SK-N-SH treated with all-trans-retinoic acid at 6 μM for 48 hours (cell line): ENCODE results near the gene TPO.

Source experiments
- ATAC-seq: fragments of 200-7000 bp; cut with Tn5 transposase; 3 replicates; pipeline ENCODE4 v1.9.1; 2020; ENCODE audit warnings: mild to moderate bottlenecking, moderate library complexity
- ARNTL ChIP-seq: fragments of 450-650 bp; formaldehyde crosslinking; IDR thresholded peaks from 2 replicates; pipeline ENCODE4 v1.5.0; 2020; ENCODE audit warnings: low read depth, mild to moderate bottlenecking, moderate library complexity, borderline replicate concordance
- BACH2 ChIP-seq: fragments of 250-450 bp; sonication (Bioruptor Pico); IDR thresholded peaks from 2 replicates; pipeline ENCODE4 v1.9.0; 2021; ENCODE audit warnings: mild to moderate bottlenecking, borderline replicate concordance
- CSDC2 ChIP-seq: fragments of 250-450 bp; sonication (Bioruptor Pico); IDR thresholded peaks from 2 replicates; pipeline ENCODE4 v1.5.0; 2020; ENCODE audit warnings: mild to moderate bottlenecking, moderate library complexity
- CSRNP3 ChIP-seq: fragments of 250-450 bp; sonication (Bioruptor Pico); IDR thresholded peaks from 2 replicates; pipeline ENCODE4 v1.5.1; 2021; ENCODE audit warnings: mild to moderate bottlenecking, moderate library complexity
- ESRRG ChIP-seq: fragments of 250-450 bp; sonication (Bioruptor Pico); IDR thresholded peaks from 2 replicates; pipeline ENCODE4 v1.6.1; 2021; ENCODE audit warnings: mild to moderate bottlenecking
- ISL1 ChIP-seq: fragments of 250-450 bp; sonication (Bioruptor Pico); IDR thresholded peaks from 2 replicates; pipeline ENCODE4 v2.1.2; 2022; ENCODE audit warnings: mild to moderate bottlenecking, moderate library complexity
- OSR1 ChIP-seq: fragments of 250-450 bp; sonication (Bioruptor Pico); IDR thresholded peaks from 2 replicates; pipeline ENCODE4 v1.8.0; 2022; ENCODE audit warnings: moderate library complexity, mild to moderate bottlenecking, inconsistent platforms
- SNAI2 ChIP-seq: fragments of 250-450 bp; sonication (Bioruptor Pico); IDR thresholded peaks from 2 replicates; pipeline ENCODE4 v1.5.0; 2020; ENCODE audit warnings: mild to moderate bottlenecking, moderate library complexity
- TCF4 ChIP-seq: fragments of 250-450 bp; sonication (Bioruptor Pico); IDR thresholded peaks from 2 replicates; pipeline ENCODE4 v1.8.0; 2021; ENCODE audit warnings: mild to moderate bottlenecking, moderate library complexity, borderline replicate concordance
- TOX ChIP-seq: fragments of 250-450 bp; sonication (Bioruptor Pico); IDR thresholded peaks from 2 replicates; pipeline ENCODE4 v1.8.0; 2021; ENCODE audit warnings: mild to moderate bottlenecking, moderate library complexity, borderline replicate concordance
- ZC3H10 ChIP-seq: fragments of 250-450 bp; sonication (Bioruptor Pico); IDR thresholded peaks from 2 replicates; pipeline ENCODE4 v1.5.1; 2021; ENCODE audit warnings: mild to moderate bottlenecking, moderate library complexity
- ZFP3 ChIP-seq: fragments of 250-450 bp; sonication (Bioruptor Pico); IDR thresholded peaks from 2 replicates; pipeline ENCODE4 v1.5.0; 2020; ENCODE audit warnings: mild to moderate bottlenecking, moderate library complexity
- ZFP30 ChIP-seq: fragments of 450-650 bp; formaldehyde crosslinking; IDR thresholded peaks from 2 replicates; pipeline ENCODE4 v1.5.0; 2022; ENCODE audit warnings: mild to moderate bottlenecking, moderate library complexity
- ZNF565 ChIP-seq: fragments of 450-650 bp; formaldehyde crosslinking; conservative IDR thresholded peaks from 2 replicates; pipeline ENCODE4 v1.5.0; 2020; ENCODE audit warnings: low read depth, mild to moderate bottlenecking, moderate library complexity
- ZNF70 ChIP-seq: fragments of 450-650 bp; formaldehyde crosslinking; IDR thresholded peaks from 2 replicates; pipeline ENCODE4 v1.5.0; 2020; ENCODE audit warnings: mild to moderate bottlenecking, moderate library complexity
- ZNF8 ChIP-seq: fragments of 450-650 bp; formaldehyde crosslinking; IDR thresholded peaks from 2 replicates; pipeline ENCODE4 v1.5.0; 2020; ENCODE audit warnings: mild to moderate bottlenecking, moderate library complexity
- TF ChIP-seq, protein P1 (sequence below): fragments of 250-450 bp; sonication (Bioruptor Pico); IDR thresholded peaks from 2 replicates; pipeline ENCODE4 v1.5.1; 2020; ENCODE audit warnings: low read depth, mild to moderate bottlenecking, moderate library complexity
- TF ChIP-seq, protein P2 (sequence below): fragments of 250-450 bp; sonication (Bioruptor Pico); IDR thresholded peaks from 2 replicates; pipeline ENCODE4 v1.8.0; 2021; ENCODE audit warnings: low read depth, mild to moderate bottlenecking, moderate library complexity, borderline replicate concordance
- TF ChIP-seq, protein P3 (sequence below): fragments of 250-450 bp; sonication (Bioruptor Pico); IDR thresholded peaks from 2 replicates; pipeline ENCODE4 v1.5.0; 2020; ENCODE audit warnings: mild to moderate bottlenecking, moderate library complexity
- TF ChIP-seq, protein P4 (sequence below): fragments of 250-450 bp; sonication (Bioruptor Pico); IDR thresholded peaks from 2 replicates; pipeline ENCODE4 v1.8.0; 2020; ENCODE audit warnings: mild to moderate bottlenecking, moderate library complexity, borderline replicate concordance

The TPO gene

DNA sequence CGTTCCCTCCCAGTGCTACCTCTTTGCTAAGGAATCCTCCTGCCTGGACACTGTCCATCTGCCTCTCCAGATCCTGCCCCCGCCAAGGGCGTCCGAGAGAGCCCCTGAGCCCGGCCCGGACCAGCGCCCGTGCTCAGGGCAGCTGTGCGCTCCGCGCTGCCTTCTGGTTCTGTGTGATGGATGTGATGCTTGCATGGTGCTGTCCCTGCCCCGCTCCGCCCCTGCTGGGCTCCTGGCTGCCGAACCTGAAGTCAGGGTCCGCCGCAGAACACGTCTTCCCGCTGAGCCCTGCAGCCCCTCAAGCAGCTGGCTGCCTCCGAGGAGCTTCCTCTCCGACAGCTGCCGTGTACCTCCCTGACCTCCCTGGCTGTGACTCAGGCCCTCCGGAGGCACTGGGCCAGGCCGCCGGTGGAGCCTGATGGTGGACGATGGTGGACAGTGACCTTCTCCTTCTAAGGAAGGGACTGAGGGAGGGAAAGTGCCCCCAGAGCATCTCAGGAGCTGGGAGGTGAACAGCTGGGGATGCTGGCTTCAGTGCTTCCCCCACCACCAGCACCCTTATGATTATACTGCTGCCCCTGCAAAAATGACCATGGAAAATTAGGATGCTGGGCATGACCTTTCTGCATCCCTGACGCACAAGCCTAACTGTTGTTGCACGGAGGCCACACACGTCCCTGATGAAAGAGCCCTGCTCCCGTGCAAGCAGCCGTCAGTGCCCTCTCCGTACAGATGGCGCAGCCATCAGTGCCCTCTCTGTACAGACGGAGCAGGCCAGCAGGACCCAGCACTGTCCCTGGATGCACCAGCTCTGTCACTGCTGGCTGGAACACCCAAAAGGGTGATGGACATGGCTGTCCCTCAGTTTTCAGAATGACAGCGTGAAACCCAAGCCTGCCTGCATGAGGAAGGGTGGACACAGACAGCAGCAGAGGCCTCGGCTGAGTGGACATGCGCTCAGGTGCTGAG is 99.3 kb downstream of the TPO start (continued):
- TF ChIP-seq ZFP30, result no peak
- no peak for TF ChIP-seq TOX (CRISPR knock-in tag)
- TF ChIP-seq CSDC2 (CRISPR knock-in tag), result no peak
- TF ChIP-seq, protein P1, sequence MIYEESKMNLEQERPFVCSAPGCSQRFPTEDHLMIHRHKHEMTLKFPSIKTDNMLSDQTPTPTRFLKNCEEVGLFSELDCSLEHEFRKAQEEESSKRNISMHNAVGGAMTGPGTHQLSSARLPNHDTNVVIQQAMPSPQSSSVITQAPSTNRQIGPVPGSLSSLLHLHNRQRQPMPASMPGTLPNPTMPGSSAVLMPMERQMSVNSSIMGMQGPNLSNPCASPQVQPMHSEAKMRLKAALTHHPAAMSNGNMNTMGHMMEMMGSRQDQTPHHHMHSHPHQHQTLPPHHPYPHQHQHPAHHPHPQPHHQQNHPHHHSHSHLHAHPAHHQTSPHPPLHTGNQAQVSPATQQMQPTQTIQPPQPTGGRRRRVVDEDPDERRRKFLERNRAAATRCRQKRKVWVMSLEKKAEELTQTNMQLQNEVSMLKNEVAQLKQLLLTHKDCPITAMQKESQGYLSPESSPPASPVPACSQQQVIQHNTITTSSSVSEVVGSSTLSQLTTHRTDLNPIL (CRISPR knock-in tag), result no peak
- TF ChIP-seq, protein P2, sequence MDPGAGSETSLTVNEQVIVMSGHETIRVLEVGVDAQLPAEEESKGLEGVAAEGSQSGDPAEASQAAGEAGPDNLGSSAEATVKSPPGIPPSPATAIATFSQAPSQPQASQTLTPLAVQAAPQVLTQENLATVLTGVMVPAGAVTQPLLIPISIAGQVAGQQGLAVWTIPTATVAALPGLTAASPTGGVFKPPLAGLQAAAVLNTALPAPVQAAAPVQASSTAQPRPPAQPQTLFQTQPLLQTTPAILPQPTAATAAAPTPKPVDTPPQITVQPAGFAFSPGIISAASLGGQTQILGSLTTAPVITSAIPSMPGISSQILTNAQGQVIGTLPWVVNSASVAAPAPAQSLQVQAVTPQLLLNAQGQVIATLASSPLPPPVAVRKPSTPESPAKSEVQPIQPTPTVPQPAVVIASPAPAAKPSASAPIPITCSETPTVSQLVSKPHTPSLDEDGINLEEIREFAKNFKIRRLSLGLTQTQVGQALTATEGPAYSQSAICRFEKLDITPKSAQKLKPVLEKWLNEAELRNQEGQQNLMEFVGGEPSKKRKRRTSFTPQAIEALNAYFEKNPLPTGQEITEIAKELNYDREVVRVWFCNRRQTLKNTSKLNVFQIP (CRISPR knock-in tag), result no peak
- no peak for TF ChIP-seq ZC3H10 (CRISPR knock-in tag)
- no peak for TF ChIP-seq ZNF8 (CRISPR knock-in tag)
- TF ChIP-seq OSR1 (CRISPR knock-in tag), result no peak

DNA sequence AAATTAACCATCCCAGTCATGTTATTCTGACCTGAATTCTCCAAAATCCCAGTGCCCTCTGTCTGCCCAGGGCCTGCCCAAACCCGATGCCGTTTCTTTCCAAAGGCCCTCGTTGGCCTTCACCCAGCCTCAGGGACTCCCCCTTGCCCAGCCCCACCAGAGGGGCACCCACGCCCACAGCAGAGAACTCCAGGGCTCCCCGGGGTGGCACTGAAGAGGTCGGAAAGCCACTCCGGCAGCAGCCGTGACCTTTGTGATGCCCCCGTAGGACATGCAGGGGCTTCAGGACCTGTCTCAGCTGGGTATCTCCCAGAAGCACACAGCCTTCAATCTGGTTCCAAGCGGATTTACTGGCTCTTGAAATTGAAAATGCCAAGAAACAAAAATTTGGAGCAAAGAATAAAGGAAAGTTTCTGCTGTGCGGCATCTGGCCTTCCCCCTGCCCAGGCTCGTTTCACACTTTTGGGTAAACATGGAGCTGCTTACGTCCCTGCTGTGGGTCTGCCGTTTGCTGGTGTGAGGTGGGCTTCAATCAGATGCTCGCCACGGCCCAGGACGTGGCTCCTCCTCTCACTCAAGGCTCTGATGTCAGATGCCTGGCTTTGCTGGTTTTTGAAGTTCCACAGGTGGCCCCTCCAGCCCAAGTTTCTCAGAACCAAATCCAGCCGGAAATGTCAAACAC is 101.3 kb downstream of the TPO start:
- TF ChIP-seq, protein P3, sequence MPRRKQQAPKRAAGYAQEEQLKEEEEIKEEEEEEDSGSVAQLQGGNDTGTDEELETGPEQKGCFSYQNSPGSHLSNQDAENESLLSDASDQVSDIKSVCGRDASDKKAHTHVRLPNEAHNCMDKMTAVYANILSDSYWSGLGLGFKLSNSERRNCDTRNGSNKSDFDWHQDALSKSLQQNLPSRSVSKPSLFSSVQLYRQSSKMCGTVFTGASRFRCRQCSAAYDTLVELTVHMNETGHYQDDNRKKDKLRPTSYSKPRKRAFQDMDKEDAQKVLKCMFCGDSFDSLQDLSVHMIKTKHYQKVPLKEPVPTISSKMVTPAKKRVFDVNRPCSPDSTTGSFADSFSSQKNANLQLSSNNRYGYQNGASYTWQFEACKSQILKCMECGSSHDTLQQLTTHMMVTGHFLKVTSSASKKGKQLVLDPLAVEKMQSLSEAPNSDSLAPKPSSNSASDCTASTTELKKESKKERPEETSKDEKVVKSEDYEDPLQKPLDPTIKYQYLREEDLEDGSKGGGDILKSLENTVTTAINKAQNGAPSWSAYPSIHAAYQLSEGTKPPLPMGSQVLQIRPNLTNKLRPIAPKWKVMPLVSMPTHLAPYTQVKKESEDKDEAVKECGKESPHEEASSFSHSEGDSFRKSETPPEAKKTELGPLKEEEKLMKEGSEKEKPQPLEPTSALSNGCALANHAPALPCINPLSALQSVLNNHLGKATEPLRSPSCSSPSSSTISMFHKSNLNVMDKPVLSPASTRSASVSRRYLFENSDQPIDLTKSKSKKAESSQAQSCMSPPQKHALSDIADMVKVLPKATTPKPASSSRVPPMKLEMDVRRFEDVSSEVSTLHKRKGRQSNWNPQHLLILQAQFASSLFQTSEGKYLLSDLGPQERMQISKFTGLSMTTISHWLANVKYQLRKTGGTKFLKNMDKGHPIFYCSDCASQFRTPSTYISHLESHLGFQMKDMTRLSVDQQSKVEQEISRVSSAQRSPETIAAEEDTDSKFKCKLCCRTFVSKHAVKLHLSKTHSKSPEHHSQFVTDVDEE (CRISPR knock-in tag), result no peak
- TF ChIP-seq CSRNP3 (CRISPR knock-in tag) (no peak), ARNTL (CRISPR knock-in tag) (no peak), ZFP3 (CRISPR knock-in tag) (no peak), SNAI2 (CRISPR knock-in tag) (no peak), ISL1 (no peak), TCF4 (CRISPR knock-in tag) (no peak), ZNF70 (CRISPR knock-in tag) (no peak), ZC3H10 (CRISPR knock-in tag) (no peak), CSDC2 (CRISPR knock-in tag) (no peak), OSR1 (CRISPR knock-in tag) (no peak), ZNF565 (CRISPR knock-in tag) (no peak), BACH2 (CRISPR knock-in tag) (no peak), ZNF8 (CRISPR knock-in tag) (no peak), TOX (CRISPR knock-in tag) (no peak), ZFP30 (no peak), ESRRG (CRISPR knock-in tag) (no peak)
- TF ChIP-seq, protein P4, sequence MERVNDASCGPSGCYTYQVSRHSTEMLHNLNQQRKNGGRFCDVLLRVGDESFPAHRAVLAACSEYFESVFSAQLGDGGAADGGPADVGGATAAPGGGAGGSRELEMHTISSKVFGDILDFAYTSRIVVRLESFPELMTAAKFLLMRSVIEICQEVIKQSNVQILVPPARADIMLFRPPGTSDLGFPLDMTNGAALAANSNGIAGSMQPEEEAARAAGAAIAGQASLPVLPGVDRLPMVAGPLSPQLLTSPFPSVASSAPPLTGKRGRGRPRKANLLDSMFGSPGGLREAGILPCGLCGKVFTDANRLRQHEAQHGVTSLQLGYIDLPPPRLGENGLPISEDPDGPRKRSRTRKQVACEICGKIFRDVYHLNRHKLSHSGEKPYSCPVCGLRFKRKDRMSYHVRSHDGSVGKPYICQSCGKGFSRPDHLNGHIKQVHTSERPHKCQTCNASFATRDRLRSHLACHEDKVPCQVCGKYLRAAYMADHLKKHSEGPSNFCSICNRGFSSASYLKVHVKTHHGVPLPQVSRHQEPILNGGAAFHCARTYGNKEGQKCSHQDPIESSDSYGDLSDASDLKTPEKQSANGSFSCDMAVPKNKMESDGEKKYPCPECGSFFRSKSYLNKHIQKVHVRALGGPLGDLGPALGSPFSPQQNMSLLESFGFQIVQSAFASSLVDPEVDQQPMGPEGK (CRISPR knock-in tag), result no peak
- TF ChIP-seq, protein P2 (CRISPR knock-in tag), result no peak
- TF ChIP-seq, protein P1 (CRISPR knock-in tag), result no peak
- TF ChIP-seq, all 23 proteins: peak for 0
- no peak for ATAC-seq
